LNCaP clone FGC (cell line): ENCODE measurements around the gene TTC1.

Source experiments
- DNase-seq: peaks from one replicate; pipeline ENCODE4 v3.0.0-alpha.2; 2011; ENCODE audit warnings: low read depth
- H3K4me3 ChIP-seq: 2 replicates; pipeline ENCODE4 v1.5.1; 2011; ENCODE audit warnings: mild to moderate bottlenecking, low read depth, low read length, control low read depth
- TF ChIP-seq, protein P1 (sequence below): IDR thresholded peaks from 2 replicates; pipeline ENCODE4 v1.5.1; 2012; ENCODE audit warnings: mild to moderate bottlenecking; ENCODE audit not compliant: control insufficient read depth, insufficient read depth; ENCODE audit errors: extremely low read depth

TTC1 gene

DNA sequence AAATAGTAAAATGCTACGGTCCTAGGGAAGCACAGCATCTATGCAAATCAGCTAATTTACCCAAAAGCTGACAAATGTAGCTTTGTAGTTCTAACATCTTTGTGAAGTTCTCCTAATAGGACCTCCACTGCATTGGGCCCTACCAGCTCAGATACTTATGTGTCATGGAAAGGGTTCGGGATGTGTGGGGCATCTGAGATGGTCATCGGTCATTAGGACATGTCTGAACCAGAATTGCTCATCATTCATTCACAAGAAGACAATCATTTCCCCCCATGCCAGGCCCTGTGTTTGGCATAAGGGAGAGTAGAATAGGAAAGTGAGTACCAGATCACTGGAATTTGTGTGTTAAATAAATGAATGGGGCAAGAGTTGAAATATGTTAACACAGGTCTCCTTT lies 74.6 kb downstream of the TTC1 start:
- TF ChIP-seq, protein P1, sequence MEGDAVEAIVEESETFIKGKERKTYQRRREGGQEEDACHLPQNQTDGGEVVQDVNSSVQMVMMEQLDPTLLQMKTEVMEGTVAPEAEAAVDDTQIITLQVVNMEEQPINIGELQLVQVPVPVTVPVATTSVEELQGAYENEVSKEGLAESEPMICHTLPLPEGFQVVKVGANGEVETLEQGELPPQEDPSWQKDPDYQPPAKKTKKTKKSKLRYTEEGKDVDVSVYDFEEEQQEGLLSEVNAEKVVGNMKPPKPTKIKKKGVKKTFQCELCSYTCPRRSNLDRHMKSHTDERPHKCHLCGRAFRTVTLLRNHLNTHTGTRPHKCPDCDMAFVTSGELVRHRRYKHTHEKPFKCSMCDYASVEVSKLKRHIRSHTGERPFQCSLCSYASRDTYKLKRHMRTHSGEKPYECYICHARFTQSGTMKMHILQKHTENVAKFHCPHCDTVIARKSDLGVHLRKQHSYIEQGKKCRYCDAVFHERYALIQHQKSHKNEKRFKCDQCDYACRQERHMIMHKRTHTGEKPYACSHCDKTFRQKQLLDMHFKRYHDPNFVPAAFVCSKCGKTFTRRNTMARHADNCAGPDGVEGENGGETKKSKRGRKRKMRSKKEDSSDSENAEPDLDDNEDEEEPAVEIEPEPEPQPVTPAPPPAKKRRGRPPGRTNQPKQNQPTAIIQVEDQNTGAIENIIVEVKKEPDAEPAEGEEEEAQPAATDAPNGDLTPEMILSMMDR = no peak
- no peak for DNase-seq
- no peak overlapping the region for H3K4me3 ChIP-seq

DNA sequence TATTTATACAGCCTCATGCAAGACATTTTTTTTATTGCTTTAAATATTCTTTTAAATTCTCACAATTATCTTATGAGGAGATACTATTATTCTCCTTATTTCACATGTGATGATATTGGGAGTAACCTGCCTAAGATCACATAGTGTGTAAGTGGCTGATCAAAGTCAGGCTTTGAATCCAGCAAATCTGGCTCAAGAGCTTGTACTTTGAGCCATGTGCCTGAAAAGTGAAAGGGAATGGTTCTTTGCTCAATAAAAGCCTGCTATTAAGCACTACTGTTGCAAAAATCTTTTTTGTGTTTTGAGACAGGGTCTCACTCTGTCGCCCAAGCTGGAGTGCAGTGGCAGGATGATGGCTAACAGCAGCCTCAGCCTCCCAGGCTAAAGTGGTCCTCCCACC lies 75.2 kb downstream of the TTC1 start:
- no peak for DNase-seq
- no peak overlapping the region for H3K4me3 ChIP-seq
- TF ChIP-seq, protein P1 = no peak

DNA sequence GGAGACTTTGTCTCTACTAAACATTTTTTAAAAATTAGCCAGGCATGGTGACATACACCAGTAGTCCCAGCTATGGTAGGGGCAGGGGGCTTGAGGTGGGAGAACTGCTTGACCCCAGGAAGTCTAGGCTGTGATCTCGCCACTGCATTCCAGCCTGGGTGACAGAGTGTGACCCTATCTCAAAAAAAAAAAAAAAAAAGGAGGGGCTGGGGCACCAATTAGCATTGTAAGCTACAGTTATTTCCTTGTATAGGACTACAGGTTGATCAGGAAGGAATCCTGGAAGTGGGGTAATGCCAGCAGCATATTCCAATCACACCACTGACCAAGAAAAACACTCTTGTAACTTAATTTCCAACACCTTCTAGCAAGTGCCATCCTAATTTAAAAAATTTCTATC lies 78.3 kb downstream of the TTC1 start:
- TF ChIP-seq, protein P1 = no peak
- no peak overlapping the region for H3K4me3 ChIP-seq
- no peak for DNase-seq

DNA sequence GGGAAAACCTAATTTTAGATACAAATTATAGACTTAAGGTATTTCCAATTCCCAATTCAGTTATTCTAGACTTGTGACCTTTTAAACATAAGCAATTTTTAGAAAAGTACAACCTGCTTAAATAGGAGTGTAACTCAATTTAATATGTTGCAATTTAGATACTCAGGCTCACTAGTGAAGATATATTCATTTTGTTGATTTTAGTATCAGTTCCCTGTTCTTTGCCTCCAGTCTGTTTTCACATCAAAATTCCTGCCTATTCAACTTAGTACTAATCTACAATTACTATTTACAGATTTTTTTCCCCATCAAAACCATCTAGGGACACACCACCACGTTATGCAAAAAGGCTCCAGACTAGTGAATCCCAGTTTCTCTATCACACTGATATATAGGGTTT lies 79.9 kb downstream of the TTC1 start:
- no peak overlapping the region for H3K4me3 ChIP-seq
- DNase-seq = no peak
- TF ChIP-seq, protein P1 = no peak

DNA sequence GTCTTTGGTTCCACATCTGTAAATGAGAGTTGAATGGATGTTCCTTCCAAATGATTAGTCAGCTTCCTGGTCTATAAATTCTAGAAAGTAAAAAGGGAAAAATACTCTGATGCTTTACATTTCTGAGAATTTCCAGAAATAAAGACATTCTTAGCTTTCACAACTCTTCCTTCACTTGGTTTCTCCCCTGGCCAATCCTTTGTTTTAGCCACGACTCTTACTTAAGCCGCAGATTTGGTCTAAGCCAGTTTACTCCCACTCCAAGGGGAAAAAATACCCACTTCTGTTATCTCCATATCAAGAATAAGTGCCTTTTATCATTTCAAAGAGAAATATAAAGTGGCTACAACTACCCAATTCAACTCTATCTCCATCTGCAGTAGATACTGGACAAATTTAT lies 80.6 kb downstream of the TTC1 start:
- TF ChIP-seq, protein P1 = no peak
- DNase-seq = no peak
- no peak overlapping the region for H3K4me3 ChIP-seq

DNA sequence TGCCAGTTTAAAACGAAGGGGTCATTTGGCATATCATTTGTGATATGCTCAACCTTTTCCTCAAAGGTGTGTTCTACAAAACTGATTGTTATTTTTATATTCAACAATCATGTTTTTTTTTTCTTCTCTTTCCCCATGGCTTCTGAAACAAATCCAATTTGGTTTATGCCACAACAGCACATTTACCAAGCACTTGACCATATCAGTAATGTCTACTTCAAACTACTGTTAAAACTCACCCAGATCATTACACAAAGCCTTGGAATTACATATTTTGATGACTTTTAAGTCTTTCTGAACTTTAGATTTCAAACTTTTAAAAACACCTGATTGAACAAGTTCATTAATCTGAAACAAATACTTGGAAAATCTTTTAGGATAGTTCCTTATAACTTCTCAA lies 81.1 kb downstream of the TTC1 start:
- no peak for DNase-seq
- TF ChIP-seq, protein P1 = no peak

DNA sequence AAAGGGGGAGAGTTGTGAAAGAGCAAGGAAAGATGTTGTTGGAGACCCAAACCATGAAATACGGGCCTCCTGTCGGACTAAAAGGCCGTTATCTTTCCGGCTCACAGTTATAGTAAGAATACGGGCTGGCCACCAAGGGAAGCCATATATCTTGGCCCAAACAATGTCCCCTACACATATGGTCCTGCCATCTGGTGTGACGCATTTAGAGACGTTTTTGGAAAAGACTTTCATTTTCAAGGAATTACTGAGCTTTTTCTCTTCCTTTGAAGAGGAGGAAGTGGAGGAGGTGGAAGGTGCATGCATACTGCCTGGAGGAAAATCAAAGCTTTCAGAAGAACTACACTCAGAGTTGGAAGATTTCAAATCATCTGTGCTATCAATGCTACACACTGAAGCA lies 83.6 kb downstream of the TTC1 start:
- no peak for DNase-seq
- no peak overlapping the region for H3K4me3 ChIP-seq
- TF ChIP-seq, protein P1 = no peak

More for the DNA sequence above, 81.1 kb downstream of the TTC1 start:
- H3K4me3 ChIP-seq = no peak overlapping the region
